ENCODE results near the gene NIPBL. TPM values are rescaled to one million over a fixed set of nuclear protein-coding genes. Genes with fewer than 3 reads are reported as not detected.

Gene NIPBL
- total and polyA plus RNA-seq, 2 of the 13 experiments (the other 11 are each of a cell fraction or from before 2014, with no cell fraction given): 12.3 to 32.3 TPM

DNA sequence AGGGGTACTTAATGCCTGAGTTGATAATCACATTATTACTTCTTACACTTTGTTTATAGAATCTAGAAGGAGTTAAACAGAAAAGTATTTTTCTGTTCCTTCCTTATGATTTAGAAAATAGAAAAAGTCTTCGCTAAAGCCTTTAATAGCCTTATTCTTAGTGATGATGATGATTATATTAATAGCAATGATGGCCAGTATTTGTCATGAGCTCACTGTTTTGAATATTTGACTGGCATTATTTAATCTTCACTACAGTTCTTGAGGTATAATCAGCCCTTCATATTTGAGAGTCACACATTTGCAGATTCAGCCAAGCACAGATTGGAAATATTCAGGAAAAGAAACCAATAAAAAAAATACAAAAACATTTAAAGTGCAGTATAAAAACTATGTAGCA lies 23.3 kb downstream of the NIPBL start:
- ATAC-seq (no peak), FAIRE-seq (no peak), DNase-seq (ENCODE audit: low spot score) (no peak)
- Histone ChIP-seq H3K4me2 (ENCODE audit: low read depth, low read length) (no peak overlapping the region), H3K27me3 (ENCODE audit: control insufficient read depth in 1 of 2, insufficient read depth in 2 of 2, low read length in 2 of 2) (no peaks in the 10 kb centered on the region), H3K79me2 (ENCODE audit: insufficient read depth, low read length) (peaks cover 99% of the 10 kb centered on the region), H2AFZ (ENCODE audit: low read length) (no peak overlapping the region), H3K9ac (ENCODE audit: insufficient read depth, low read depth, low read length) (no peak overlapping the region), H3K4me1 (ENCODE audit: insufficient read depth, low read length) (no peaks in the 10 kb centered on the region), H4K20me1 (ENCODE audit: insufficient read depth, low read length) (peaks cover 45% of the 10 kb centered on the region), H3K4me3 (replicated peaks in 1 of 3; ENCODE audit: insufficient read depth in 1 of 3, low read depth in 2 of 3, low read length in 3 of 3) (no peak overlapping the region), H3K9me3 (ENCODE audit: low read length) (no peaks in the 10 kb centered on the region), H3K36me3 (replicated peaks in 1 of 2; ENCODE audit: control insufficient read depth in 1 of 2, insufficient read depth in 2 of 2, low read length in 2 of 2) (no peaks in the 10 kb centered on the region), H3K27ac (ENCODE audit: extremely low read length, insufficient read depth, low read length) (no peak overlapping the region)
- in situ Hi-C loops (cut with HindIII; ENCODE audit: extremely low pct_ligation_motif_present, low pct_unique_long_range_greater_than_20kb): no loop called here
- ChIA-PET POLR2A (no interaction called here), CTCF (ENCODE audit: low intra/inter-chr PET ratio, low total read pairs) (no interaction called here)
- no peak for TF ChIP-seq NFIC (IDR thresholded peaks at IDR 0.05; ENCODE audit: low read length)
- TF ChIP-seq ZNF737 (CRISPR knock-in tag; IDR thresholded peaks at IDR 0.05; ENCODE audit: borderline replicate concordance): no peak
- no peak for TF ChIP-seq ZNF674 (CRISPR knock-in tag; IDR thresholded peaks at IDR 0.05; ENCODE audit: low read depth)
- TF ChIP-seq POLR2AphosphoS5 (IDR thresholded peaks at IDR 0.05; ENCODE audit: low read depth, low read length): no peak
- TF ChIP-seq KMT2B (CRISPR knock-in tag; IDR thresholded peaks at IDR 0.05): no peak
- no peak for TF ChIP-seq PCBP2 (optimal IDR thresholded peaks at IDR 0.05; ENCODE audit: low read depth, low read length, poor library complexity, severe bottlenecking)
- TF ChIP-seq NAIF1 (CRISPR knock-in tag; IDR thresholded peaks at IDR 0.05; ENCODE audit: borderline replicate concordance): no peak
- BruUV-seq (replicated peaks): no TSS peak
- WGBS (ENCODE audit: low lambda C conversion rate): 98% methylated on average over 1 of the region's 1 CpG
- intact Hi-C loops (cut with micrococcal nuclease; ENCODE audit: unreplicated experiment): no loop called here

DNA sequence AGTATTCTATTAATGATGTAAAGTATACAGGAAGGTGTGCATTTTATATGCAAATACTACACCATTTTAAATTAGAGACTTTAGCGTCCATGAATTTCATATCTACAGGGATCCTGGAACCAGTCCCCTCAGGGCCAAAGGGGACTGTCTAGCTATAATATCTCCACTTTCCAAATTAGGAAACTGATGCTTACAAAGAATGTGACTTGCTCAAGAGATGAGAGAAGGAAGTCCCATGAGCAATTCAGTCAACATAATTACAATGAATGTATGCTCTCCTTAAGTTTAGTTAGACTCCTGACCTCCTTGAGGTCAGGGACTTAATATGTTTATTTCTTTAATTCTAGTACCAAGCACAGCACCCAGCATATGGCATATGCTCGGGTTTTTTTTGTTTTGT lies 23.7 kb downstream of the NIPBL start:
- WGBS (ENCODE audit: low lambda C conversion rate): 95% methylated on average over 2 of the region's 2 CpGs
- no peaks in the 10 kb centered on the region for H3K4me1 ChIP-seq (ENCODE audit: insufficient read depth, low read length)
- FAIRE-seq (no peak), DNase-seq (ENCODE audit: low spot score) (no peak), ATAC-seq (no peak)
- H3K9ac ChIP-seq (ENCODE audit: insufficient read depth, low read depth, low read length): no peak overlapping the region
- in situ Hi-C loops (cut with HindIII; ENCODE audit: extremely low pct_ligation_motif_present, low pct_unique_long_range_greater_than_20kb) (no loop called here), intact Hi-C loops (cut with micrococcal nuclease; ENCODE audit: unreplicated experiment) (no loop called here)
- POLR2A ChIA-PET: no interaction called here
- H3K27ac ChIP-seq (ENCODE audit: extremely low read length, insufficient read depth, low read length): no peak overlapping the region
- CTCF ChIA-PET (ENCODE audit: low intra/inter-chr PET ratio, low total read pairs): no interaction called here
- H3K9me3 ChIP-seq (ENCODE audit: low read length): no peaks in the 10 kb centered on the region
- H4K20me1 ChIP-seq (ENCODE audit: insufficient read depth, low read length): peaks cover 49% of the 10 kb centered on the region
- no peak overlapping the region for H3K4me2 ChIP-seq (ENCODE audit: low read depth, low read length)
- no peaks in the 10 kb centered on the region for H3K36me3 ChIP-seq (replicated peaks in 1 of 2; ENCODE audit: control insufficient read depth in 1 of 2, insufficient read depth in 2 of 2, low read length in 2 of 2)
- no peak overlapping the region for H2AFZ ChIP-seq (ENCODE audit: low read length)
- BruUV-seq (replicated peaks): no TSS peak
- no peak overlapping the region for H3K4me3 ChIP-seq (replicated peaks in 1 of 3; ENCODE audit: insufficient read depth in 1 of 3, low read depth in 2 of 3, low read length in 3 of 3)
- no peaks in the 10 kb centered on the region for H3K27me3 ChIP-seq (ENCODE audit: control insufficient read depth in 1 of 2, insufficient read depth in 2 of 2, low read length in 2 of 2)
- peaks cover 99% of the 10 kb centered on the region for H3K79me2 ChIP-seq (ENCODE audit: insufficient read depth, low read length)
- no peak for TF ChIP-seq MLX (CRISPR knock-in tag; IDR thresholded peaks at IDR 0.05)
- TF ChIP-seq, protein P1, sequence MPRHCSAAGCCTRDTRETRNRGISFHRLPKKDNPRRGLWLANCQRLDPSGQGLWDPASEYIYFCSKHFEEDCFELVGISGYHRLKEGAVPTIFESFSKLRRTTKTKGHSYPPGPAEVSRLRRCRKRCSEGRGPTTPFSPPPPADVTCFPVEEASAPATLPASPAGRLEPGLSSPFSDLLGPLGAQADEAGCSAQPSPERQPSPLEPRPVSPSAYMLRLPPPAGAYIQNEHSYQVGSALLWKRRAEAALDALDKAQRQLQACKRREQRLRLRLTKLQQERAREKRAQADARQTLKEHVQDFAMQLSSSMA (CRISPR knock-in tag; IDR thresholded peaks at IDR 0.05): no peak
- TF ChIP-seq ZFP36 (IDR thresholded peaks at IDR 0.05; ENCODE audit: borderline replicate concordance, low read depth, low read length, partially characterized antibody): no peak
- TF ChIP-seq POLR2G (IDR thresholded peaks at IDR 0.05; ENCODE audit: low read depth, low read length): no peak
- TF ChIP-seq, protein P2, sequence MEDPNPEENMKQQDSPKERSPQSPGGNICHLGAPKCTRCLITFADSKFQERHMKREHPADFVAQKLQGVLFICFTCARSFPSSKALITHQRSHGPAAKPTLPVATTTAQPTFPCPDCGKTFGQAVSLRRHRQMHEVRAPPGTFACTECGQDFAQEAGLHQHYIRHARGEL (CRISPR knock-in tag; IDR thresholded peaks at IDR 0.05): no peak
- no peak for TF ChIP-seq PRDM15 (CRISPR knock-in tag; IDR thresholded peaks at IDR 0.05)

Data from HepG2 (cell line).